ENCODE results near the gene AK4.

AK4 gene

GRCh38 chr1:65179148-65179547 is 31.1 kb downstream of the AK4 start:
- TF ChIP-seq ZFX (IDR thresholded peaks at IDR 0.05; ENCODE audit: borderline replicate concordance) = no peak
- TF ChIP-seq, protein P1, sequence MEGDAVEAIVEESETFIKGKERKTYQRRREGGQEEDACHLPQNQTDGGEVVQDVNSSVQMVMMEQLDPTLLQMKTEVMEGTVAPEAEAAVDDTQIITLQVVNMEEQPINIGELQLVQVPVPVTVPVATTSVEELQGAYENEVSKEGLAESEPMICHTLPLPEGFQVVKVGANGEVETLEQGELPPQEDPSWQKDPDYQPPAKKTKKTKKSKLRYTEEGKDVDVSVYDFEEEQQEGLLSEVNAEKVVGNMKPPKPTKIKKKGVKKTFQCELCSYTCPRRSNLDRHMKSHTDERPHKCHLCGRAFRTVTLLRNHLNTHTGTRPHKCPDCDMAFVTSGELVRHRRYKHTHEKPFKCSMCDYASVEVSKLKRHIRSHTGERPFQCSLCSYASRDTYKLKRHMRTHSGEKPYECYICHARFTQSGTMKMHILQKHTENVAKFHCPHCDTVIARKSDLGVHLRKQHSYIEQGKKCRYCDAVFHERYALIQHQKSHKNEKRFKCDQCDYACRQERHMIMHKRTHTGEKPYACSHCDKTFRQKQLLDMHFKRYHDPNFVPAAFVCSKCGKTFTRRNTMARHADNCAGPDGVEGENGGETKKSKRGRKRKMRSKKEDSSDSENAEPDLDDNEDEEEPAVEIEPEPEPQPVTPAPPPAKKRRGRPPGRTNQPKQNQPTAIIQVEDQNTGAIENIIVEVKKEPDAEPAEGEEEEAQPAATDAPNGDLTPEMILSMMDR (IDR thresholded peaks at IDR 0.05) = no peak

DNA sequence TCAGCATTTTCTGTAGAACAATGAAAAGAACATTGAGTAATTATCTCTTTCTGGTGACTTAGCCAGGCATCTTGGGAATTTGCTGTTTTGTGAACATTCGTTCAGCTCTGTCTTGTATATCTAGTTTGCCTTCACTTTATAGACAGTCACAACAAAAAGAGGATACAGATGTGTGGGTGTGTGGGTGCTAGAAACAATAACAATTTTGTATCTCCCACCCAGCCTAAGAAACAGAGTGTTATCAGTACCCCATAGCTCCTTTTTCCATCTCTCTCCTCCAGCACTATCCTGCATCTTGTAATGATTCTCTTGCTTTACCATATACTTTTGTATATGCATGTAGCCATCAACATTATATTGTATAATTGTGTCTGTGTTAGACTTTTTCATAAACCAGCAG is 33.0 kb downstream of the AK4 start:
- TF ChIP-seq, protein P1 (IDR thresholded peaks at IDR 0.05) = no peak
- TF ChIP-seq ZFX (IDR thresholded peaks at IDR 0.05; ENCODE audit: borderline replicate concordance) = no peak
- H3K27ac ChIP-seq = no peak overlapping the region

More at GRCh38 chr1:65179148-65179547, 31.1 kb downstream of the AK4 start:
- no peak overlapping the region for H3K27ac ChIP-seq

DNA sequence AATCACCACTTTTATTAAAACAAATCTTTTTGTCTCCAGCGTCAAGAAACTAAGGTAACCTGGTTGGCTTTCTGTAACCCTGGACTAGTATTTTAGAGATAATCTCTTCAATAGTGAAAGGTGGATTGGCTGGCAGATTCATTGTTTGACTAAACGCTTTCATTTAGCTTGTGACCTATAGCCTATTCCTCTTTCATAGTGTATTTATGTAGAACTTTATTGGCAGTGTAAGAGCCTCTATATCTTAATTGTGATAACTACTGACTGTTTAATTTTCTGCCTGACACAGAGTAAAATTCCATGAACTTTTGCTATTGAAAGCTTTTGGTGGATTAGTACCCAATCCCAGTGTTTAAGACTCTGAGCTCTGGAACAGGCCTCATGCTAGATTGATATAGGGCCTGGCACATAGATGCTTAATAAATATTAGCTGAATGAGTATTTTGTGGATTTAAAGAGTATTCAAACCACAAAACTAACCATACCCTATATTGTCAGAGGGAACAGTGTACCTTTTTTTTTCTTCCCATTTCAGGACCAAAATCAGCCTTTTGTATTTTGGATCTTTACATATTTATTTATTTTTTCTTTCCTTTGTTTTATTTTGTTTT is 34.8 kb downstream of the AK4 start:
- TF ChIP-seq, protein P1 (IDR thresholded peaks at IDR 0.05) = no peak
- no peak for TF ChIP-seq ZFX (IDR thresholded peaks at IDR 0.05; ENCODE audit: borderline replicate concordance)
- H3K27ac ChIP-seq = no peak overlapping the region

DNA sequence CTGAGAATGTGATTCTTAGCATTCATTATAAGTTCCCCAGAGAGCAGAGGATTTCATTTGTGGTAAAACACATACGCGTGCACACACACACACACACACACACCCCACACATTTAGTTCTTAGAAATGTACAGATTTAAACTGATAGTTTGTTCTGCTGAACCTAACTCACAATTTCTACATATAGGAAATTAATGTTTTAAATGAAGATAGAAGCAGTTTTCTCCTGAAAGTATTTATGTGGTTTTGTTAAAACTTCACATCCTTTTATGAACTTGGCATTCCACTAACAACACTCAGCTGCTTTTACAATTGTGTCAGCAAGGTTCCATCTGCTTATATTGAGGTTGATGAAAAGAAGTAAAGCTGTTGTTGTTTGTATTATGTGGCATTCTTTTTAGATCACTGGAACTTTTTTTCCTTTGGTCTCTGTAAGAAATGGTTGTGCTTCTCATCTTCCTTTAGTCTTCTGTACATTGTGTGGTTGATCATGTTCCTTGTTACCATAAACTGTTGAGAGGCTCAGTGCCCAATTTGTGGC is 41.6 kb downstream of the AK4 start:
- TF ChIP-seq, protein P1 (IDR thresholded peaks at IDR 0.05) = no peak
- no peak for TF ChIP-seq ZFX (IDR thresholded peaks at IDR 0.05; ENCODE audit: borderline replicate concordance)
- no peak overlapping the region for H3K27ac ChIP-seq

DNA sequence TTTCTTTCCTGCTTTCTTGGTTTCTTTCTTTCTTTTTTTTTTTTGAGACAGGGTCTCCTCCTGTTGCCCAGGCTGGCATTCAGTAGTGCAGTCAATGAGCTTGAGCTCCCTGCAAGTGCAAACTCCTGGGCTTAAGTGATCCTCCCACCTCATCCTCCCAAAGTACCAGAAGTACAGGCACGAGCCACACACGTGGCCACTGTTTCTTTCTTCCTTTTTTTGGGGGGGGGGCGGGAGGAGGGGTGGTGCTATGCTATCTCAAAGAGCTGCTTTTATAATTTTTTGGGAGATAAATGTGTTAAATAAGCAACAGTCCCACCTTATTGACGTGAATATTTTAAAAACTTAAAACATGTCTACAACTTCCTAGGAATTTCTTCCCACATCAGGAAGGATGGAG is 42.2 kb downstream of the AK4 start:
- TF ChIP-seq, protein P1 (IDR thresholded peaks at IDR 0.05) = no peak
- TF ChIP-seq ZFX (IDR thresholded peaks at IDR 0.05; ENCODE audit: borderline replicate concordance) = no peak

GRCh38 chr1:65193129-65193695 is 45.2 kb downstream of the AK4 start:
- H3K27ac ChIP-seq = no peak overlapping the region
- TF ChIP-seq ZFX (IDR thresholded peaks at IDR 0.05; ENCODE audit: borderline replicate concordance) = no peak
- TF ChIP-seq, protein P1 (IDR thresholded peaks at IDR 0.05) = no peak

More for the DNA sequence above, 42.2 kb downstream of the AK4 start:
- no peak overlapping the region for H3K27ac ChIP-seq

Measured in 22Rv1 (cell line).